Gastrocnemius medialis (tissue), 4 donors: Measurements from ENCODE around the gene STXBP5L. TPM values are rescaled to one million over a fixed set of nuclear protein-coding genes. Genes with fewer than 3 reads are reported as not detected.

Source experiments
- ATAC-seq, 2 donors: fragments of 150-250 bp; one replicate each; pipeline ENCODE4 v1.9.1; 2016
- DNase-seq, 2 donors: peaks; one replicate each; pipeline ENCODE4 v3.0.0-alpha.2; 2019
- H3K27ac ChIP-seq, 4 donors: fragments of 200-600 bp; sonication (generic); 1 replicate in 1 of 4; 2 replicates in 3 of 4; pipeline ENCODE4 v1.5.1; 2016 to 2018; ENCODE audit warnings: mild to moderate bottlenecking in 2 of 4, moderate library complexity in 1 of 4
- H3K27me3 ChIP-seq, 3 donors: fragments of 200-600 bp; sonication (generic) in 2 of 3; 1 replicate in 1 of 3; 2 replicates in 2 of 3; pipeline versions ENCODE4 v1.5.1 to v1.6.0; 2016 to 2019; ENCODE audit warnings: mild to moderate bottlenecking in 1 of 3, moderate library complexity in 1 of 3
- H3K36me3 ChIP-seq, 2 donors: fragments of 200-600 bp; sonication (generic) in 1 of 2; one replicate each; pipeline ENCODE4 v1.5.1; 2017 to 2018
- H3K4me1 ChIP-seq, 2 donors: fragments of 200-600 bp; sonication (generic) in 1 of 2; one replicate each; pipeline ENCODE4 v1.5.1; 2016 to 2017; ENCODE audit warnings: mild to moderate bottlenecking in 2 of 2
- H3K4me3 ChIP-seq, 4 donors: fragments of 200-600 bp; sonication (generic) in 3 of 4; 1 replicate in 1 of 4; 2 replicates in 3 of 4; pipeline ENCODE4 v1.5.1; 2016 to 2019; ENCODE audit warnings: mild to moderate bottlenecking in 2 of 4
- H3K9me3 ChIP-seq, 3 donors: fragments of 200-600 bp; sonication (generic) in 2 of 3; 1 replicate in 1 of 3; 2 replicates in 2 of 3; pipeline ENCODE4 v1.5.1; 2016 to 2019
- POLR2A ChIP-seq, 2 donors: fragments of 450-650 bp; IDR thresholded peaks; one replicate each; pipeline ENCODE4 v1.6.1; 2017; ENCODE audit warnings: antibody characterized with exemption in 2 of 2, mild to moderate bottlenecking in 2 of 2, moderate library complexity in 2 of 2
- in situ Hi-C, 4 donors: fragments of 200-750 bp; cut with MboI; loops; one replicate each; pipeline versions ENCODE4 v1.15.0 to v1.8.0; 2017; ENCODE audit warnings: low sequenced_read_pairs in 4 of 4
- intact Hi-C: fragments of 100-400 bp; cut with DNase I; formaldehyde crosslinking; loops from one replicate; pipeline ENCODE4 v1.15.1; 2023; ENCODE audit warnings: low total_unique reads
- microRNA-seq, 2 donors: library from miRNA; unstranded; fragments of <30 nt; microRNA quantifications; one replicate each; pipeline ENCODE4, GENCODE V29; 2016; ENCODE audit warnings: borderline replicate concordance in 2 of 2
- total RNA-seq, 4 donors: library from RNA; depleted of rRNA; stranded (reverse); fragments of >200 nt; gene quantifications; one replicate each; pipeline versions ENCODE4 v1.1.0 to v1.2.3, GENCODE V29; 2016
- TF ChIP-seq, protein P1 (sequence below), 5 experiments: fragments of 450-650 bp in 3 of 5; fragments of 200-600 bp in 2 of 5; sonication (generic) in 2 of 5; IDR thresholded peaks in 4 of 5; conservative IDR thresholded peaks in 1 of 5; 1 replicate in 4 of 5; 2 replicates in 1 of 5; pipeline ENCODE4 v1.5.1; 2016 to 2019; ENCODE audit warnings: antibody characterized with exemption in 5 of 5, mild to moderate bottlenecking in 3 of 5, moderate library complexity in 3 of 5

Gene STXBP5L
- total RNA-seq, 4 donors from 2014 or later = not detected

- H3K27me3 ChIP-seq = no peaks in the 10 kb centered on the region
- no peak for ATAC-seq
- no peak overlapping the region for H3K4me3 ChIP-seq
- H3K9me3 ChIP-seq = no peaks in the 10 kb centered on the region
- H3K27ac ChIP-seq = no peak overlapping the region
- TF ChIP-seq, protein P1, sequence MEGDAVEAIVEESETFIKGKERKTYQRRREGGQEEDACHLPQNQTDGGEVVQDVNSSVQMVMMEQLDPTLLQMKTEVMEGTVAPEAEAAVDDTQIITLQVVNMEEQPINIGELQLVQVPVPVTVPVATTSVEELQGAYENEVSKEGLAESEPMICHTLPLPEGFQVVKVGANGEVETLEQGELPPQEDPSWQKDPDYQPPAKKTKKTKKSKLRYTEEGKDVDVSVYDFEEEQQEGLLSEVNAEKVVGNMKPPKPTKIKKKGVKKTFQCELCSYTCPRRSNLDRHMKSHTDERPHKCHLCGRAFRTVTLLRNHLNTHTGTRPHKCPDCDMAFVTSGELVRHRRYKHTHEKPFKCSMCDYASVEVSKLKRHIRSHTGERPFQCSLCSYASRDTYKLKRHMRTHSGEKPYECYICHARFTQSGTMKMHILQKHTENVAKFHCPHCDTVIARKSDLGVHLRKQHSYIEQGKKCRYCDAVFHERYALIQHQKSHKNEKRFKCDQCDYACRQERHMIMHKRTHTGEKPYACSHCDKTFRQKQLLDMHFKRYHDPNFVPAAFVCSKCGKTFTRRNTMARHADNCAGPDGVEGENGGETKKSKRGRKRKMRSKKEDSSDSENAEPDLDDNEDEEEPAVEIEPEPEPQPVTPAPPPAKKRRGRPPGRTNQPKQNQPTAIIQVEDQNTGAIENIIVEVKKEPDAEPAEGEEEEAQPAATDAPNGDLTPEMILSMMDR (IDR thresholded peaks at IDR 0.05 in 4 of 5, conservative IDR thresholded peaks at IDR 0.05 in 1 of 5) = no peak
- TF ChIP-seq POLR2A (IDR thresholded peaks at IDR 0.05) = no peak
- no peaks in the 10 kb centered on the region for H3K36me3 ChIP-seq
- intact Hi-C loops (no loop called here), in situ Hi-C loops (no loop called here)
- no peak for DNase-seq
- H3K4me1 ChIP-seq = no peaks in the 10 kb centered on the region
These were observed 559.1 kb downstream of the STXBP5L start for GRCh38 chr3:121467085-121467484.

GRCh38 chr3:121473001-121473400, 565.0 kb downstream of the STXBP5L start:
- TF ChIP-seq POLR2A (IDR thresholded peaks at IDR 0.05) = no peak
- TF ChIP-seq, protein P1 (IDR thresholded peaks at IDR 0.05 in 4 of 5, conservative IDR thresholded peaks at IDR 0.05 in 1 of 5) = no peak
- intact Hi-C loops (no loop called here), in situ Hi-C loops (no loop called here)
- Histone ChIP-seq H3K27me3 (no peaks in the 10 kb centered on the region), H3K4me1 (no peaks in the 10 kb centered on the region), H3K36me3 (no peaks in the 10 kb centered on the region), H3K27ac (no peak overlapping the region), H3K4me3 (no peak overlapping the region), H3K9me3 (no peaks in the 10 kb centered on the region)
- DNase-seq = no peak
- no peak for ATAC-seq

Small RNA genes within 50 kb of the gene (microRNA-seq; reads per million reads assigned to microRNA genes)
- 0 to 0.85 reads per million in 2 donors for gene MIR5682

Other genes with a start within 250 kb of the STXBP5L start
- gene HGD, start 226.0 kb upstream of the STXBP5L start, total RNA-seq = 1 to 10 TPM in 2 of 4 donors, under 1 TPM in 1, not detected in 1; 0.68 to 4.1 (median 1.3) TPM
- gene RABL3, start 165.7 kb upstream of the STXBP5L start, total RNA-seq = 10 to 100 TPM; 20.0 to 46.8 (median 30.4) TPM
- 10 to 100 TPM in 3 of 4 donors, 1 to 10 TPM in 1; 7.3 to 23.8 (median 19.3) TPM for gene GTF2E1, start 165.5 kb upstream of the STXBP5L start, total RNA-seq